8988T (cell line): Measurements from ENCODE around the gene TCHP.
"Not testable (repeated sequence)": the region's sequence is repeated elsewhere in the genome, so short reads cannot be mapped to it uniquely, and the experiment has no call there.

Source experiments
- DNase-seq: peaks from one replicate; pipeline ENCODE4 v3.0.0; 2011

The TCHP gene

DNA sequence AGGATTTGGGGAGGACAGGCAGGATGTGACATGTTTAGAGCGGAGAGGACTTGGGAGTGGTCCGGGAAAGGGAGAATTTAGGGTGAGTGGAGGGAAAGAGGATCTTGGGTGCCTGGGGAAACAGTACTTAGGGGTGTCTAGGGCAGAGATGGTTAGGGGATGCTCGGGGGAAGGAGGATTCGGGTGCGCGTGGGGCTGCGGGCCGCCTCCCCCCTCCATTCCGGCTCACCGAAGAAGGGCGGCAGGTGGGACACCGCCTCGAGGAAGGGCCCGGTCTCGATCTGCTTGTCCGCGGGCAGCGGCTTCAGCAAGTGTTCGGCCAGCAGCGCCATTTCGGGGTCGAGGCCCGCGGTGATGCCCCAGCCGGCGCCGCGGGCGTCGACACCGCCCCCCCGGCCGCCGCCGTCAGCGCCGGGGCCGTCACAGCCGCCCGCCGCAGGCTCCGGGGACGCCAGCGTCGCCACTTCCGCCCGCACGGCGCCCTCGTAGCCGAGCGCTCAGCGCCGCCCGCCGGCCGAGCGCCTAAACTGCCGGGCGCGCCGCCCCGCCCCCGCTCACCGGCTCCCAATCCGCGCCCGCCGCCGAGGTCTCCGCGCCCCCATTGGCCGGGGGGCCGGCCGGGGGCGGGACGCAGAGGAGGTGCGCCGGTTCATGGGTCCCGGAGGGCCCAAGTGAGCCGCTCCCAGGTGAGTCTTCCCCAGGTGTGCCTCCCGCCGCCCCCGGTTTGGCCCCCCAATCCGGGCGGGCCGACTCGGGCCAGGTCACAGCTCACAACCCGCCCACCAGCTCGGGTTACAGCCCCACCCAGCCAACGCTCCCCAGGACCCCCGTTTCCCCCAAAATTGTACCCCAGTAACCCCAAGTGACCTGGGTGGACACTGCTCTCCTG, 19.8 kb upstream of the TCHP start, which contains the start of gene GLTP:
Gene GLTP (minus strand): TSS at position 499 of the 889 bp plus-strand sequence. CDS start 167 bp downstream, at position 332.
- peak; percentile 88 for DNase-seq

DNA sequence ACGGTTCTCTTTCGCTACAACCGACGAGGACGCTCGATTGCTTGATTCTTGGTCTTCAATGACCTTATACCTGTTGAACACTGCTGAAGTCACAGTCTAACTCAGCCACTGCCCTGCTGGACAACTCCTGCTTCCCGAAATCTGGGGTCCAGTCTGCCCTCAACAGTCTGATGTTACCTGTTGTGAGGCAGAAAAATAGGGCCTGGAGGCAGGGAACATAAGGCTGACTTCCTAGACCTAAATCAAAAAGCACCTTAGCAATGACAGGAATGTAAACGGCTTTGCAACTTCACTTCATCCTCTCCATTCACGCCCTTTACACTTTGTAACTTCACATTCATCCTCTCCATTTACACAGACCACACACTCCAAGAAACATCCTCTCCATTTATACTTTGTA, 19.1 kb upstream of the TCHP start:
- no peak for DNase-seq

DNA sequence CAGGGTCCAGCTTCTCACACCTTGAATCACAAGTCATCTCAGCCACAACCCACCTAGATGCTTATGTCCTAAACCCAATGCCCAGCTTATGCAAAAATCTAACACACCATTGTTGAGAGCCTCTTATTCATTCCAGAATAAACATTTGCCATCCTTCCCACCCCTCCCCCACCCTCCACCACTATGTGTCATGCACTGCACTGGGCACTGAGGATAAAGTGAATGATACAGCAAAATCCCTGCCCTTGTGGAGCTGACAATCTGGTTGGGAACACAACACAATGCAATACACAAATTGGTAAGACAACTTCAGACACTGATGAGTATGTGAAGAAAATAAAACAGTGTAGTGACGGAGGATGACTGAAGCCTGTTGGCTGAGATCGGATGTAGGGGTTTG, 18.3 kb upstream of the TCHP start:
- no peak for DNase-seq

DNA sequence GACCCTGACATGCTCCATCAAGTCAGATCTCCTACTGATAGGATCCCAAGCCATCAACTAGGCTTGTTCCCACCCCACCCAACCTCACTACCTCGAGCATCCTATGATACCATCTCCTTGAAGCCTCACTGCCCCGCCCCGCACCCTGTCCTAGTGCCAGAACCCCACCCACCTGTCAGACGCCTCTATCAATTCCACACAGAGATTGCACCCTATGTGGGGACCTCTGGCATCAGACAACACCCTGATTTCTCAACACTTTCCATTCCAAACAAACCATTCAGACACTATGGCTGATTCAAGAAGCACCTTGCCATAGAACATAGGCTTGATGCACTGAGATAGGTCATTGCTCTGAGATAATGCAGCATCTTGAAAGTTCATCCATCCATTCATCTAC, 16.6 kb upstream of the TCHP start:
- no peak for DNase-seq

DNA sequence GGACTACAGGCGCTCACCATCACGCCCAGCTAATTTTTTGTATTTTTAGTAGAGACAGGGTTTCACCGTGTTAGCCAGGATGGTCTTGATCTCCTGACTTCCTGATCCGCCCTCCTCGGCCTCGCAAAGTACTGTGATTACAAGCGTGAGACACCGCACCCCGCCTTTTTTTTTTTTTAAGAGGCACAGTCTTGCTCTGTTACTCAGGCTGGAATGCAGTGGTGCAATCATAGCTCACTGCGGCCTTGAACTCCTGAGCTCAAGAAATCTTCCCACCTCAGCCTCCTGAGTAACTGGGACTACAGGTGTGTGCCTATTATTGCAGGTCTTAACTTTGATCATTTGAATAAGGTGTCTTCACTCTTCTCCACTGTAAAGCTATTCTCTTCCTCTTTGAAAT, 14.5 kb upstream of the TCHP start:
- DNase-seq, result no peak

DNA sequence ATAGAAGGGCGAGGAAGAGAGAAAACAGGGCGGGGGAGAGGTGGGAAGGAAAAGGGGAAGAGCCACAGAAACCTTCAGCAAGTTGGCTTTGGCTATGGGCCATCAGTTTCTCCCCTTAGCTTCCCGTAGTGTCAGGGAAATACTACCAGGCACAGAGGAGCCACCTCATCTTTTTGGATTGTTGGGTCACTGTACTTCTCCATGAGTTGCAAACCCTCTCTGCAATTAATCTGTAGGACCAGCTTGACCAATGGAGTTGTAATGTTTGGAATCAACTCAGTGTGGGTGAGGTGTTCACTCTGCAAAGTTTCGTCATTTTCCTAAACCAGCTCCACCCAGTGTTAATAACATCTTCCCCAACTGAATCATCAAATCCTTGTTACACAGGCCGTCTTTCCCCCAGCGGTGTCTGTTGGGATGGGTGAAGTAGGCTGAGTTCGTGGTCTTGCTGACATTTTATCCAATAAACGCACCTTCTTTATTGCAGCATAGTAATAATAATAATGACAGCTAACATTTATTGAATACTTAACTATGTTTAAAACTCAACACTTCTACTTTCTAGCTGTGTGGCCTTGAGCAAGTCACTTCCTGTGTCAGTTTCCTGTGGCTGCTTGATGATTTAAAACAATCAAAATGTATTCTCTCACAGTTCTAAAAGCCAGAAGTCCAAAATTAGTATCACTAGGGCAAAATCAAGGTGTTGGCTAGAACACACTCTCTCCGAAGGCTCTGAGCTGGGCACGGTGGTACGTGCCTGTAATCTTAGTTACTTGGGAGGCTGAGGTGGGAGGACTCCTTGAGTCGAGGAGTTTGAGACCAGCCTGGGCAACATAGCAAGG, 11.7 kb upstream of the TCHP start:
- DNase-seq, result peak; percentile 37

DNA sequence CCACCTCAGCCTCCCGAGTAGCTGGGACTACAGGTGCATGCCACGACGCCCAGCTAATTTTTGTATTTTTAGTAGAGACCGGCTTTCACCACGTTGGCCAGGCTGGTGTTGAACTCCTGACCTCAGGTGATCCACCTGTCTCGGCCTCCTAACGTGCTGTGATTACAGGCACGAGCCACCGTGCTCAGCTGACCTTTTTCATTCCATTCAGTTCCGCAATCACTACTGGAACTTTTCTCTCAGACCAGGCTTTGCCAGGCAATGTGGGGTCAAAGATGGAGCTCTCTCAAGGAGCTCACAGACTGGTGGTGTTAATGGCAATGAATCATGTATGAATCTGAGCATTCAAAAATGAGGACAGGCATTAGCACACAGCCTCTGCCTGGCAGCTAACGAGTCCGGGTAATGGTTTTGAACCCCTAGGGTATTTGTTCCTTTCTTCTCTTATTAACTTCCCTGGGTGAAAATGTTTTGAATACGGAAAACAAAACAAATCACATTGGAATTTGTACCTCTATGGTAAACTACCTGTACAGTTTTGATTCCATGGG, 9.4 kb upstream of the TCHP start:
- no peak for DNase-seq

DNA sequence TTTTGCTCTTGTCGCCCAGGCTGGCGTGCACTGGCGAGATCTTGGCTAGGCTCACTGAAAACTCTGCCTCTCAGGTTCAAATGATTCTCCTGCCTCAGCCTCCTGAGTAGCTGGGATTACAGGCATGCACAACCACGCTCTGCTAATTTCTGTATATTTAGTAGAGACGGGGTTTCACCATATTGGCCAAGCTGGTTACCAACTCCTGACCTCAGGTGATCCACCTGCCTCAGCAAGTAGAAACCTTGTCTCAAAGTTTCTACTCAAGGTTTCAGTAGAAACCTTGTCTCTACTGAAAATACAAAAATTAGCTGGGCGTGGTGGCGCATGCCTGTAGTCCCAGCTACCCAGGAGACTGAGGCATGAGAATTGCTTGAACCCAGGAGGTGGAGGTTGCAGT, 8.3 kb upstream of the TCHP start:
- not testable (repeated sequence) for DNase-seq

DNA sequence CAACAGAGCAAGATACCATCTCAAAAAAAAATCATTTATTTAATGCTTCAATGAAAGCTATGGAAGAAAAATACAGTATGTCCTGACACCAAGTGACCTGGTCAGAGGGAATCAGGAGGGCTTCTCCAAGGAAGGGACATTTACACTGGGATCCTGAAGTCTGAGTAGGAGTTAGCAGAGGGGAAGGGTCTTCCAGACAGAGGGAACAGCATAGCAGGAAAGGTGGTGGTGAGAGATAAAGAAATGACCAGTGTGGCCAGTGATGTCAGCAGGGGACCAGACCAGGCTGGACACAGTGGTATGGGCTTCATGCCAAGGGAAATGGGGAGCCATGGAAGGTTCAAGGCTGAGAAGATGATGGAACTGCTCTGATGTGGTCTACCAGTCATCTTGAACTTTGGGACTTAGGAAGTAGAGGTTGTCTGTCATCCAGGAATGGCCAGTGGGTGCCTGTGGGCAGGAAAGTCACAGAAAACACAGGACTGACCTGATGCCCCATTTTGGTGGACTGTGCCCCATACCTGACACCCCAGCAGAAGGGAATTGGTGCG, 7.8 kb upstream of the TCHP start:
- DNase-seq, result no peak

DNA sequence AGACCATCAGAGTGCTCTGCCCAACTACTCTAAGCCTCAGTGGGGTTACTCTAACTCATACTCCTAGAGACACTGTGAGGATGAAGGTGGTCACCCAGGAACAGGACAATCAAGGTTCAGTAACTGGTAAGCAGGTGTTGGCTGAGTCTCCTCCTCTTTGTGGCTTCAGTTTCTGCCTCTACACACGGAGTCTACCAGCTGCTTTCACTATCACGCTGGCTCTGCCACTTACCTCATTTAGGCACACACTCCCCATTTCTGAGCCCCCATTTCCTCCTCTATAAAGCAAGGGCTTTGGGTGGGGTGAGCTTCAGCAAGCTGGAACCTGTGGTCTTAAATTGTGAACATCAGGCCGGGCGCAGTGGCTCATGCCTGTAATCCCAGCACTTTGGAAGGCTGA, 7.3 kb upstream of the TCHP start:
- no peak for DNase-seq

DNA sequence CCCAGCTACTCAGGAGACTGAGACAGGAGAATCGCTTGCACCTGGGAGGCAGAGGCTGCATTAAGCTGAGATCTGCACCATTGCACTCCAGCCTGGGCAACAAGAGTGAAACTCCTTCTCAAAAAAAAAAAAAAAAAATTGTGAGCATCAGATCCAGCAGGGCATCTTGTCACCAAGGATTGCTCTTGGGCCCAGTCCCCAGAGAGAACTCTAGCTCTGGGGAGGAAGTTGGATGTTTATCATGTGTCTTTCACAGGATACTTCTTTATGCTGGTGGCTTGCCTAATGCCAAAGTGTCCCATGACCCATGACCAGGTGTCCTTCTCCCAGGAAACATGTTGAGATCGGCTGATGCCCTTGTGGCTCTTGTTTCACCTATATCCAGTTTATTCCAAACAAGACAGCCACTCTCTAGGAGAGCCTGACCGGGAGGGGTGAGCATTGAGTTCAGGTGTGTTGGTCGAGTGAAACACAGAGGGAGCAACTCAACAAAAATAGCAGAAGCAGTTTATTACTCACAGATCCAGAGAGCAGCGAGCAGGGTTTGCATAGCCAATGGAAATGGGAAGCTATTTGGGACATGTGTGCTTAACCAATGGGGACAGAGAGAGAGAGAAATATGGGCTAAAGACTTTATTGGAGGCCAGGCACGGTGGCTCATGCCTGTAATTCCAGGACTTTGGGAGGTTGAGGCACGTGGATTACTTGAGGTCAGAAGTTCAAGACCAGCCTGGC, 6.6 kb upstream of the TCHP start:
- no peak for DNase-seq

DNA sequence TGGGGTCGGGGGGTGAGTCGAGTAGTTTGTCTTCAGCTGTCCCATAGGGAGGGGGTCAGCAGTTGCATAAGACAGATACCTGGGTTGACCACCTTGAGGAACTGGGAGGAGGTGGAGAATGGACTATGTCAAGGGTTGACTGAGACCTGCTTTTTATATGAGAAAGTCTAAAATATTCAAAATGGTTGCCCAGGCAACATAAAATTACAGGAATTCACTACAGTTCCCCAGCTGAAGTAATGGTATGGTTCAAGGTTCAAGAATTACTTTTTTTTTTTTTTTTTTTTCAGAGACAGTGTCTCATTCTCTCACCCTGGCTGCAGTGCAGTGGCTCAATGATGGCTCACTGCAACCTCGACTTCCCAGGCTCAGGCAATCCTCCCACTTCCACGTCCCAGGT, 5.1 kb upstream of the TCHP start:
- no peak for DNase-seq

DNA sequence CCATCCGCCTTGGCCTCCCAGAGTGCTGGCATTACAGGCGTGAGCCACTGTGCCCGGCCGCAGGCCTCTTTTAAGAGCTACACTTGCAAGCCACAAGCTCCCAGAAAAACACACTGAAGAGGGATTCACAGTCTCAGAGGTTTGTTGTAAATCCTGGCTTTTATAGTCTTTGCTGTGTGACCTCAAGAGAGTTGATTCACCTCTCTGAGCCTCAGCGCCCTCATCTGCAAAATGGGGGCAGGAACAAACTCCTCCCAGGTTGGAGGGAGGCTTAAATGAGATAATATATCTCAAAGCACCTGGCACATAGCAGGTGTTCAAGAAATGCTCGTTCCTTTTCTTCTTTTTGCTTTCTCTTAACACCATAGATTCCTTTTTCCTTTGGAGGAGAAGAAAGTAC, 3.9 kb upstream of the TCHP start:
- DNase-seq, result no peak

DNA sequence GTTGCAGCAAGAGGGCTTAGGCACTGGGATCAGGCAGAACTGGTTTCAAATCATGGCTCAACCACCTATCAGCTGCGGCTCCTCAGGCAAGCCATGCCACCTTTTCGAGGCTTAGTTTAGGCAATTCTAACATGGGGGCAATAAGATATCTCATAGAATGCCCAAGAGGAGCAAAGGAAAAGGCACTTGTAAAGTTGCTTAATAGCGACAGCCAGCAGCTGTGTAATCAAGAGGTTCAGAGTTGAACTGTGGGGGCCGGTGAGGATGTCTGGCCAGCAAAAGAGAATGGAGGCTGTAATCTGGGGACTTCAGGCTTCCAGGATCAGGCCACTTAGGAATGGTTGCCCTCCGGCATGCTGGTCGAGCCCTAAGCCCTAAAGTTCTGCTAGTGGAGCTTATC, 3.0 kb upstream of the TCHP start:
- DNase-seq, result no peak

DNA sequence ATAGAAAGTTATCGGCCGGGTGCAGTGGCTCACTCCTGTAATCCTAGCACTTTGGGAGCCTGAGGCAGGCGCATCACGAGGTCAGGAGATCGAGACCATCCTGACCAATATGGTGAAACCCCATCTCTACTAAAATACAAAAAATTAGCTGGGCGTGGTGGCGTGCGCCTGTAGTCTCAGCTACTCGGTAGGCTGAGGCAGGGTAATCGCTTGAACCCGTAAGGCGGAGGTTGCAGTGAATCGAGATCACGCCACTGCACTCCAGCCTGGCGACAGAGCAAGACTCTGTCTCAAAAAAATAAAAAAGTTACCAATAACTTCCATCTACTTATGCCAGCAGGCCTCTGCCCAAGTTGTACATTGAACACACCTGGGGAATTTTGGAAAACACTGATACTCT, 729 bp upstream of the TCHP start:
- DNase-seq, result not testable (repeated sequence)

DNA sequence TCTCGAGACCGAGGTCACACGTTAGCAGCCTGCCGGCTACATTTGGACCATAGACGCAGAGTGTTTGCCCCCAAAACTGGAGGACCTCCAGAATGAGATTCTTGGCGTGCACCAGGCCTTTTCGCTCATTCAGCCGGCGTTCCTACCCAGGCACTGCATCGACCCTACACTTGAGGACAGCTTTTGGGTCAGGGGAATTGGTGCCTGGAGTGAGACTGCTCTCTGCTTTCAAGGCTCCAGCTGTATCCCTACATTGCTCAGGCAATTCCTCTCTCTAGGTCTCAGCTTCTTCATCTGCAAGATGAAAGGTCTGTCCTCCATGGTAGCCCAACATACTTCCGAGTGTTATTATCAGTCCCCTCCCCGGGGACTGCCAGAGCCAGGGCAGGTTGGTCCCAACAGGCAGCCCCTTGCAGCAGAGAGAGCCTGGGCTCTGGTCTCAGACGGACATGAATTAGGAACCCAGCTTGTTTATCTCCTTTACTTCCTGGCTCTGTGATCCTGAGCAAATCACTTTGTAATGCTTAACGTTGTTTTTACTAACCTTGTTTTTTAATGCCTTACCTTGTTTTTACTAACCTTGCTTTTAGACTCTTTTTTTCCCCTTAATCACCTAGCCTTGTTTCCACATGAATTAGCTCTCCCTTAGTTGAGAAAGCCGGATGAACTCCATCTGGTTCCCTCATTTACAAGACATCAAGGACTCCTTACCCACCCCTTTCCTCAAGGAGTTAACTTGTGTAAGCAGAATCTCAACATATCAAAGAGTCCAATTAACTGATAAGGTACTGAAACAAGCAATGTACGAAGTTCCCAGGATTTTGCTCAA, 892 bp downstream of the TCHP start:
- peak; percentile 40 for DNase-seq

DNA sequence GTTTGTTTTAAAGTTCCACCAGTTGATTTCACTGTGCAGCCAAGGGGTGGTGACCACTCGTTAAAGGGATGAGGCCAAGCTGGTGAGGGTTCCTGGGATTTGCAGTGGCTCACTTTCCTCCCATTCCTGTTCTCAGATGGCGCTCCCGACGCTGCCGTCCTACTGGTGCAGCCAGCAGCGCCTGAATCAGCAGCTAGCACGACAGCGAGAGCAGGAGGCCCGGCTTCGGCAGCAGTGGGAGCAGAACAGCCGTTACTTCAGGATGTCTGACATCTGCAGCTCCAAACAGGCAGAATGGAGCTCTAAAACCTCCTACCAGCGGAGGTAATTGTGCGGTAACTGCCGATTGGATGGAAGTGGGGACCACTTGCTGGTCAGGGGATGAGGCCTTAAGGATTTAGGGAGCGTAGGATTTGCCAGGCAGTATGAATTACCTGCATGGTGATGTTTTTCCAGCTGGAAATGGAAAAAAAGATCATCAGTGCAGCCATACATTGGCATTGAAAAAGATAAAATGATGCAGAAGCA, 2.9 kb downstream of the TCHP start:
- DNase-seq, result no peak

DNA sequence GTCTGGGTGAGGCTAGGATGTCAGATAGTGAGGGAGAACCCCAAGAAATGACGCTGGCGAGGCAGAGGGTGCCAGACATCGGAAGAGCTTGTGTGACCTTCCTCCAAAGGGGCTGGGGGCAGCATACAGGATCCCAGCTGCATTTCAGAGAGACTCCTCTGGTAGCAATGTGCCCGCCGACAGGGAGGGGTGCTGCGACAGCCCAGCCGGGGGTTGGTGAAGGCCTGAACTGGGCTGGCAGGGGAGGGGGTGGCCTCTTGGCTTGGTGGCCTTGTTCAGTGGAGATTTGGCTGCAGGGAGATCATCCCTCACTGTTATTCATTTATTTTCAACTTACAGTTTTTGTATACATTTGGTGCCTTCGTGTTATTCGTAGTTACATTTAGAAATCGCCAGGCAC, 5.2 kb downstream of the TCHP start:
- no peak for DNase-seq

DNA sequence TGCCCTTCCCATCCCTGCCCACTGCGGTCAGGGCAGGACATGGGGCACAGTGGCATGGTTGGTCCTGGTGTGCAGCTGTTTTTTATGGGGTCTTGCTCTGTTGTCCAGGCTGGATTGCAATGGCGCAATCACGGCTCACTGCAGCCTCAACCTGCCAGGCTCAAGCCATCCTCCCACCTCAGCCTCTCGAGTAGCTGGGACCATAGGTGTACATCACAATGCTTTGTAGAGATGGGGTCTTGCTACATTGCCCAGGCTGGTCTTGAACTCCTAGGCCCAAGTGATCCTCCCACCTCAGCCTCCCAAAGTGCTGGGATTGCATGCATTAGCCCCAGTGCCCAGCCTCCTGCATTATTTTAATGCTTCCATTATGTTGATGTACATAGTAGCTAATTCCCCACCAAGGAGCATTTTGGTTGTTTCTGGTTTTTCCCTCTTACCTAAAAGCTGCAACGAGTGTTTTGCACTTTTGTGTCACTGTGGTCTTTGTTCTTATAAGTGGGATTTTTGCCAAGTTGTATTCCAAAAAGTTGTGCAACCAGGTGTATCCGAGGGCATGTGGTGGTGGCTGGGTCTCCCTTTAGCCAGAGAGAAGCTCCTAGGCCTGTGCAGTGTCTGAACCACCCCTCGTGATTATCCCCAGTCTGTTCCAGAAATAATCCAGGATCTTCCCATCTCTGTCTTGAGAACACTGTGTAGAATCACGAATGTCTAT, 10.3 kb downstream of the TCHP start:
- DNase-seq, result no peak

DNA sequence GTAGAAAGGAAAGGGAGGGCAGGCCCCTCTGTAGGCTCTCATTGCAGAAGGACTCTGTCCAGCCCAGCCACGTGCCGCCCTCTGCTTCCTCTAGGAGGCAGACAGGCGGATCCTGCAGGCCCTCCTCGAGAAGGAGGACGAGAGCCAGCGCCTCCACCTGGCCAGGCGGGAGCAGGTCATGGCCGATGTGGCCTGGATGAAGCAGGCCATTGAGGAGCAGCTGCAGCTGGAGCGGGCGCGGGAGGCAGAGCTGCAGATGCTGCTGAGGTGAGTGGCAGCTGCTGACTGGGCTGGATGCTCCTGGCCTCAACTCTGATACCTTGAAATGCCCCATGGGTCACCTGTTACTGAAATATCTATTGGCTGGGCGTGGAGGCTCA, 10.9 kb downstream of the TCHP start:
- DNase-seq, result peak; percentile 94

DNA sequence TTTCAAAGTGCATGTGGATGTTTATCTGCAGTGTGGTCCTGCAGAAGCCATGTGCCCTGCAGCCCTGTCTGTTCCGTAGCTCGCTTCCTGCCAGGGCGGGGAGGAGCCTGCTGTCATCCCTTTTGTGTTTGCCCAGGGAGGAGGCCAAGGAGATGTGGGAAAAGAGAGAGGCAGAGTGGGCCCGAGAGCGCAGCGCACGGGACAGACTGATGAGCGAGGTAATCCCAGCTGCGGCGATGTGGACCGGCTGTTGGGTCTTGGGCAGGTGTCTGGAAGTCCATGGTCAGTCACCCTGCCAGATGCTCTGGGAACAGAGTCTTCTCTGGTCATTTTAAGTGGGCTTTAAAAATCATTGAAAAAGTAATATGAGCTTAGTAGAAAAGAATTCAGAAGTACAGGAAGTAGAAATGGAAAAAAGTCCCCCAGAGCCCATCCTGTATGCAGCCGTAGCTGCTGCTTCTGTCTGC, 12.8 kb downstream of the TCHP start:
- DNase-seq, result no peak
